Smooth muscle cell (in vitro differentiated cells): ENCODE measurements around the gene HSH2D. TPM values are rescaled to one million over a fixed set of nuclear protein-coding genes. Genes with fewer than 3 reads are reported as not detected.

ENCODE experiments used
- polyA plus RNA-seq: library from polyadenylated mRNA; unstranded; fragments of >200 nt; fragmentation: Nextera tagmentation; extraction: Ambion mirVana; gene quantifications from 2 replicates; pipeline ENCODE4 v1.2.1, GENCODE V29; 2016
- small RNA-seq: library from RNA; depleted of rRNA; stranded (forward); fragments of <200 nt; gene quantifications from one replicate; pipeline ENCODE3, GENCODE V24; 2014
- total RNA-seq: library from RNA; depleted of rRNA; stranded (reverse); fragments of >200 nt; gene quantifications from 2 replicates; pipeline ENCODE4 v1.2.3, GENCODE V29; 2014

The HSH2D gene
- total and polyA plus RNA-seq, 2 experiments from 2014 or later: 0.17 TPM; not detected in 1

Small RNAs within 50 kb of the gene (small RNA-seq; reads per million reads assigned to genes)
- not detected for gene RF00017

Other genes with a start within 250 kb of the HSH2D start
- not detected in 2 replicates for gene CYP4F2, start 245.6 kb upstream of the HSH2D start, total RNA-seq
- gene CYP4F2, start 245.6 kb upstream of the HSH2D start, polyA plus RNA-seq: not detected in 2 replicates
- gene CYP4F11, start 209.2 kb upstream of the HSH2D start, total RNA-seq: not detected in 2 replicates
- not detected in 2 replicates for gene CYP4F11, start 209.2 kb upstream of the HSH2D start, polyA plus RNA-seq
- gene OR10H4, start 194.7 kb upstream of the HSH2D start, total RNA-seq: not detected in 2 replicates
- gene OR10H4, start 194.7 kb upstream of the HSH2D start, polyA plus RNA-seq: not detected in 2 replicates
- gene TPM4, start 67.2 kb upstream of the HSH2D start, total RNA-seq: 1,074 and 1,158 TPM in 2 replicates
- gene TPM4, start 67.2 kb upstream of the HSH2D start, polyA plus RNA-seq: 921 and 1,070 TPM in 2 replicates
- 47.3 and 60.2 TPM in 2 replicates for gene RAB8A, start 31.8 kb upstream of the HSH2D start, total RNA-seq
- gene RAB8A, start 31.8 kb upstream of the HSH2D start, polyA plus RNA-seq: 90.5 and 96.0 TPM in 2 replicates
- not detected in 2 replicates for gene CIB3, start 29.8 kb downstream of the HSH2D start, total RNA-seq
- gene CIB3, start 29.8 kb downstream of the HSH2D start, polyA plus RNA-seq: not detected in 2 replicates
- 99.2 and 109 TPM in 2 replicates for gene FAM32A, start 41.7 kb downstream of the HSH2D start, total RNA-seq
- gene FAM32A, start 41.7 kb downstream of the HSH2D start, polyA plus RNA-seq: 132 and 139 TPM in 2 replicates
- gene AP1M1, start 54.2 kb downstream of the HSH2D start, total RNA-seq: 53.8 and 70.6 TPM in 2 replicates
- 110 and 119 TPM in 2 replicates for gene AP1M1, start 54.2 kb downstream of the HSH2D start, polyA plus RNA-seq
- gene KLF2, start 181.1 kb downstream of the HSH2D start, total RNA-seq: 2.7 and 8.7 TPM in 2 replicates
- 11.2 and 18.0 TPM in 2 replicates for gene KLF2, start 181.1 kb downstream of the HSH2D start, polyA plus RNA-seq